HG03025 (cell line): ENCODE data around the gene AADAC.
"Not testable (repeated sequence)": the region's sequence is repeated elsewhere in the genome, so short reads cannot be mapped to it uniquely, and the experiment has no call there.

Experiments used
- ATAC-seq: cut with Tn5 transposase; IDR thresholded peaks from one replicate; pipeline ENCODE4 v1.9.1; 2021; ENCODE audit warnings: mild to moderate bottlenecking, moderate library complexity; ENCODE audit not compliant: unreplicated experiment, low FRiP score

Gene AADAC, protein sequence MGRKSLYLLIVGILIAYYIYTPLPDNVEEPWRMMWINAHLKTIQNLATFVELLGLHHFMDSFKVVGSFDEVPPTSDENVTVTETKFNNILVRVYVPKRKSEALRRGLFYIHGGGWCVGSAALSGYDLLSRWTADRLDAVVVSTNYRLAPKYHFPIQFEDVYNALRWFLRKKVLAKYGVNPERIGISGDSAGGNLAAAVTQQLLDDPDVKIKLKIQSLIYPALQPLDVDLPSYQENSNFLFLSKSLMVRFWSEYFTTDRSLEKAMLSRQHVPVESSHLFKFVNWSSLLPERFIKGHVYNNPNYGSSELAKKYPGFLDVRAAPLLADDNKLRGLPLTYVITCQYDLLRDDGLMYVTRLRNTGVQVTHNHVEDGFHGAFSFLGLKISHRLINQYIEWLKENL

DNA sequence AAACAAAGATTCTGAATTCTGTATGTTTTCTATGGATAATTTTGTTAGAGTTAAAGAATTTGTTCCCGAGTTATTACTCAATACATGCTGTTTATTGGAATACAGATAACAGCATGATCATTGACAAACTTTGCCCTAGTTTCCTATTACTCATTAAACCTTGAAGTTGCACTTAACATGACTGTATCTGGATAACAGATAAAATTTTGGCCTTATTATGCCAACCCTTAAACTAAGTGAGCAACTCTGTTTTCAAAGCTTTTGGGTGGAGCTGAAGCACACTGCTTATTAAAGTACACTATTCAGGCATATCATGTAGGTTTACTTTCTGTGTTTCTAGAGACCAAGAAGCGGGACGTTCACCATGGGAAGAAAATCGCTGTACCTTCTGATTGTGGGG is at the start of gene AADAC:
AADAC (plus strand) TSS at position 318 of the 400 bp plus-strand sequence; CDS start at position 365, 47 bp downstream.
- ATAC-seq: no peak

GRCh38 chr3:151764699-151765098 is 49.2 kb upstream of the AADAC start:
- ATAC-seq: not testable (repeated sequence)

DNA sequence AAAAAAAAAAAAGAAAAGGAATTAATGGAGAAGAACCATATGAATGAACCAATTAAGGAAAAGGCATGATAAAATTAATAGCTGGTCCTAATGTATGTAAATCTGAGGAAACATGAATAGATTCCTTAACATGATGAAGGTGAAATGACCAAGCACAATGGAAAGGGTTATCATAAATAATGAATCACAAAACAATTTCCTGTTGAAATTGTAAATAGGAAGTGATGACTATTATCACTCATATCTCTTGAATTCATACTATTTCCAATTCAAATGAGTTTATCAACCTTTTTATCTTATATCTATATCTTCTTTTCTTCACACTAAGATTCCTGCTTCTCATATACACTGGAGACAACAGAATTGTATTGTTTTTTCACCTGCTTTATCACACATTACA is 48.2 kb upstream of the AADAC start:
- no peak for ATAC-seq

GRCh38 chr3:151766454-151766853 is 47.5 kb upstream of the AADAC start:
- no peak for ATAC-seq

DNA sequence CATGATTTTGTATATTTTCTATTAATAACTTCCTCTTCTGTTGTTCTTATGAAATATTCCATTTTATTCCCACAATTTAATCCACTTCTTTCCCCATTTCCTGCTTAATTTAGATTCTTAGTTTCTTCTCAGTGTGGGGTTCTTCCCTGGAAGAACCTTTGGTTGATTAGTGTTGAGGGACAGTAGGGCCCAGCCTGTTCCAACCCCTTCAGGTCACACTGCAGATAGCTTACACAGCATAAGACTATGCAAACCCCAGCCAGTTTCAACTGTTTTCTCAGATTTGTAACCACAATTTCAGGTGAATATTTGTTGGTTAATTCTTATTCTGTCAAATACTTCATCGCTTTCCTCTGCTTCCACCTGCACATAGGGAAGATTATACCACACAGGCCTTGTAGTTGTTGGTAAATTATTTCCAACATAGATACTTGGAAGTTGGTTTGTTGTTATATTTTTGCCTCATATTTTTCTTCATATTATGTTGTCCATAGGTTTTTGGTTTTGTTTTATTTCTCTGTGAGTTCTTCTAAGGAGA is 45.5 kb upstream of the AADAC start:
- ATAC-seq: no peak

- no peak for ATAC-seq
These were observed 44.7 kb upstream of the AADAC start for GRCh38 chr3:151769175-151769574.

DNA sequence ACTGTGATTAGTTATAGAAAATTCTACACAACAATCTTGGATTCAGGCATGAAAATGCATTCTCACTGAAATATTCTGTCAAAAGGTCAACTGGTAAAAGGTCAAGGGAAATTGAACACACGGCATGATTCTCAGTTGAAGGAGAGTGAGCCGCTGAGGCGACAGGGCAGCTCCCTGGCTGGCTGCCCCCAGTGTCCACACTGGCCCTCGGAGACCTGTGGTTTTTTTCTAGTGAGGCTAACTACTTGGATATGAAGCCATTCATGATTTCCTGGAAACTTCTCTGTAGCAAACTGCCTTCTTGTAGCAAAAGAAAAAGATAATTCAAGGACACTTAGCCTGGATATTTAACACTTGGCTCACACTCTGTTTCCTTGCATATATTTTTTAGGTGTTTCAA is 43.0 kb upstream of the AADAC start:
- no peak for ATAC-seq

- no peak for ATAC-seq
These were observed 41.0 kb upstream of the AADAC start for GRCh38 chr3:151772825-151773480.

DNA sequence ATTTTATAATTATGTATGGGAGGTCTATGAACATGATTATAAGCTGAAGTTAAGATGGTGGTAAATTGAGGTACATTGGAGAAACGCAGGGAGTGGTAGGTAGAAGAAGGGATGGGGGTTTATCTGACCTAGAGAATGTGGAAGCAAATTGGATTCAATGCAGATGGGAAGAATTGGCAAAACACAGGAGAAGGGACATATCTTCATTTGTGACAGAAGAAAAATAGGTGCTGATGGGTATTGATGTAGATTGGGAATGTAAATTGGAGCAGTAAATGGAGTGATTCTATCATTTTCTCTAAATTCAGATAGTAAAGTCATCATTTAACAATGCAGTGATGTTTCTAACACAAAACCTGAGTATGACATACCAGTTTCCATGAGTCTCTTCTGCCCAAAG is 39.7 kb upstream of the AADAC start:
- ATAC-seq: no peak

GRCh38 chr3:151774910-151775309 is 39.0 kb upstream of the AADAC start:
- ATAC-seq: no peak

DNA sequence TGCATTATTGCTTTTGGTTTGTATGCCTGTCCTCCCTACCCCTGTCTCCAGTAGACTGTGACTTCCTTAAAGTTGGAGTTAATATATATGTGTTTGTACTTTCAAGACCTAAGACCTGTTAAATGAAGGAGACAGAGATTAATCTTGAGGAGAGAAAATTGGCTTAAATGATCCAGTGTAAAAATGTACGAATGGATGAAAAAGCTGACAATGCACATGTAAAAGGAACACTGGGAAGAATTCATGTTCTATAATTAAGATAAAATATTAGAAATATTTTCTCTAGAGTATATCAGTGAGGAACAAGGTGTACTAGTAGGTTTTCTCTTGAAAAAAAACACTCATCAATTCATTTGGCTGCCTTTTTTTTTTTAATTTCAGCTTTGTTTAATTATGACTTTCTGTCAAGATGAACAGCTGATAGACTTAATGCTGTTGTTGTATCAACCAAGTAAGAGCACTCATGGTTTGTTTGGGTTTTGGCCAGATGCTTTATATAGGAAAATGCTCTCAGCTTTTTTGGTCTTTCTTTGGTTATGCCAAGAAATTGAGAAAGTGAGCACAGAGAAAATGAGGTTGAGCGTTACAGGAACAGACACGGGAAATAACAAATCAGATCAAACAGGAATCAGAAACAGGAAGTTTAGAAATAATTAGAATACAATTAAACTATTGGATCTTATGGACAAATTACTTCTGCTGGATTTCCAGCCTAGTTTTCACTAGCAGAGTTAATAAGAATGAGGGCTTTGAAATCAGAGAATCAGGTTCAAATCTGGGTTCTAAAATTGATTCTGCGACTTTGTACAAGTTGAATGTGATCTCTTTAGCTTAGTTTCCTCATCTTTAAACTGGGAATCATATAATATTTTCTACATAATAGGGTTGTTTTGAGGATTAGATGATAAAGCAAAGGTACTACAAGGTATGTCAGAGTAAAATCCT is 38.3 kb upstream of the AADAC start:
- ATAC-seq: no peak

DNA sequence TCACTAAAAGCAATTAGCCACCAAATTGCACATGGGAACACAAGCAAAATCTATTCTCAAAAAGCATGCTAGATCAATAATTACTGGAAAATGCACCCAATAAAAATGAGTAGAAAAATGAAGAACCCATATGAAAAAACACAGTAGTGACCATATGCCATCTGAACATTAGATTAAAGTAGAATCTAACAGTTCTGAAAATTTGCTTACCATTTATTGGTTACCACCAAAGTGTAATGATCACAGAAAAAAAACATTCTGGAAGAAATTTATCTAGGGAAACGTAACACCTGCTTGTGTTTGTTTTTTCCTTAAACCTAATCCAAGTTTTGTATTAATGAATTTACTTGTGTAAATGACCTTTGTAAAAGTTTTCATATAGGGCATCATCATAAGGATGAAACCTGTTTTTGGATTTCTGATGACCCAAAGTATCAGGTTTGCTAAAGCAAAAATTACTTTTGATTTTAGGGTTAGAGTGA is 37.6 kb upstream of the AADAC start:
- no peak for ATAC-seq

DNA sequence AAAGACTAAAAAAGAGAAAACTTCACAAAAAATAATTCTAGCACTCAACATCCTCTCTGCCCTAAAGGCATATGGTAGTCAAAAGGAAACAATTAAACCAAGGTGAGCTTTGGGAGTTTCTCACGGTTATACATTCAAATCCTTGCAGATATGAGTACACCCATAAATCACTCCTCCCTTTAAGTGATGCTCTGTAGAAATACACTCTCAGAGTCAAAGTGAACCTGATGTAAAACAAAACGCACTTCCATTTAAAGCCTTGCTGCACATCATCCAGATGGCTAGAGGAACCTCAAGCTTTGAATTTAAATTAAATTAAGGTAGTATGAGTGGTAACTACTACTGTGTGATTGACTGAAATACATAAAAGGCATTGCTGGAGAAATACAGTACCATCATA is 36.0 kb upstream of the AADAC start:
- no peak for ATAC-seq

DNA sequence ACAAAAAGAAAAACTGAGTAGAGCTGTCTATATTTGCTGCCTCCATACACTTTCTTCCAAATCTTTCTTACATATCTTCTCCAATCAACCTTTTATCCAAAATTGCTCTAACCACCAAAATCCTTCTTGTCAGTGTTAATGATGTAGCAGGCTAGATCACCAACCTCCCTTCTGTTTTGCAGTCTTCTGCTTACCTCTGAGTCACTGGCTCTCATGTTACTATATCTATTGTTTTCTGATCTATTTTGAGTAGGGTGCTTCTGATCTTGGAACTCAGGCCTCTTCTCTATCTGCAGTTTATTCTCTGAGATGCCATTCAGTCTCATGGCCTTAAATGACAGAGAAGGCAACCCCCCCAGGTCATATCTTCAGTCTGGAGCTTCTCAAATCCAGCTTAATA is 26.3 kb upstream of the AADAC start:
- ATAC-seq: no peak

- no peak for ATAC-seq
These were observed 25.5 kb upstream of the AADAC start for GRCh38 chr3:151788401-151788800.

DNA sequence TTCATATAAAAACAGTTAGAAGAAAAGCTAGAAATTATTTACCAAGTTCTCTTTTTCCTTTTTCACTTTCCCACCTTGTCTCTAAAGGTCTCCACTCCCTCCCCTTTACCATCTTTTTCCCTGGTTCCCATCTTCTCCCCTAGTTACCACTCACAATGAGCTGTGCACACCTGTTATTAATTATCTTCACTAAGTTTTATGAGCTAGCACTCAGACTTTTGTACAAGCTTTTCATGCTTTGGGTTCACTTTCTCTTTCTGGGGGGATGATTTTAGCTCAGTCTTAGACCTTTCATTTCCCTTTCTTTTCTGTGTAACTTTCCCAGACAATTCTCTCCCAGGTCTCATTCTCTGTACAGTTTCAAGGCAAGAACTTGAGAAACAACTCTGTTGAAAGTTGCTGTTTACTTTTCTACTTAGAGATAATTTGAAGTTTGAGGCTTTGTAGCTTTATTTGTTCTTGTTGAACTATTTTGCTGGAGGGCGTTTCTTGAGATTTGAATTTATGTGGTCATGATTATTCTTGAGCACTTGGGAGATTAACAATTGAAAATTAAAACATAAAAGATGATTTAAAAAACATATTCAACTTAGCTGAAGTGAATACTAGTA is 24.0 kb upstream of the AADAC start:
- no peak for ATAC-seq

- ATAC-seq: not testable (repeated sequence)
These were observed 23.2 kb upstream of the AADAC start for GRCh38 chr3:151790763-151791162.

GRCh38 chr3:151792411-151792810 is 21.5 kb upstream of the AADAC start:
- no peak for ATAC-seq

- ATAC-seq: no peak
These were observed 20.3 kb upstream of the AADAC start for GRCh38 chr3:151793636-151794035.

GRCh38 chr3:151794080-151794479 is 19.8 kb upstream of the AADAC start:
- ATAC-seq: no peak
